Measurements from ENCODE around the gene HCST.

- TF ChIP-seq, protein P1, sequence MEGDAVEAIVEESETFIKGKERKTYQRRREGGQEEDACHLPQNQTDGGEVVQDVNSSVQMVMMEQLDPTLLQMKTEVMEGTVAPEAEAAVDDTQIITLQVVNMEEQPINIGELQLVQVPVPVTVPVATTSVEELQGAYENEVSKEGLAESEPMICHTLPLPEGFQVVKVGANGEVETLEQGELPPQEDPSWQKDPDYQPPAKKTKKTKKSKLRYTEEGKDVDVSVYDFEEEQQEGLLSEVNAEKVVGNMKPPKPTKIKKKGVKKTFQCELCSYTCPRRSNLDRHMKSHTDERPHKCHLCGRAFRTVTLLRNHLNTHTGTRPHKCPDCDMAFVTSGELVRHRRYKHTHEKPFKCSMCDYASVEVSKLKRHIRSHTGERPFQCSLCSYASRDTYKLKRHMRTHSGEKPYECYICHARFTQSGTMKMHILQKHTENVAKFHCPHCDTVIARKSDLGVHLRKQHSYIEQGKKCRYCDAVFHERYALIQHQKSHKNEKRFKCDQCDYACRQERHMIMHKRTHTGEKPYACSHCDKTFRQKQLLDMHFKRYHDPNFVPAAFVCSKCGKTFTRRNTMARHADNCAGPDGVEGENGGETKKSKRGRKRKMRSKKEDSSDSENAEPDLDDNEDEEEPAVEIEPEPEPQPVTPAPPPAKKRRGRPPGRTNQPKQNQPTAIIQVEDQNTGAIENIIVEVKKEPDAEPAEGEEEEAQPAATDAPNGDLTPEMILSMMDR (IDR thresholded peaks at IDR 0.05 in 8 of 11, conservative IDR thresholded peaks at IDR 0.05 in 3 of 11) = no peak
- TF ChIP-seq POLR2AphosphoS5 (IDR thresholded peaks at IDR 0.05) = no peak
Measured at GRCh38 chr19:35939307-35940077, 37.2 kb downstream of the HCST start.

Measured in spleen (tissue), 7 donors.